Ramos (cell line): Measurements from ENCODE around the gene HEBP1.
"Not testable (repeated sequence)": the region's sequence is repeated elsewhere in the genome, so short reads cannot be mapped to it uniquely, and the experiment has no call there.

ENCODE experiments used
- in situ Hi-C: fragments of 300-500 bp; cut with MboI; formaldehyde crosslinking; loops from one replicate; pipeline ENCODE4 v1.14.3; 2022; ENCODE audit warnings: low sequenced_read_pairs; ENCODE audit not compliant: unreplicated experiment

HEBP1 gene, protein sequence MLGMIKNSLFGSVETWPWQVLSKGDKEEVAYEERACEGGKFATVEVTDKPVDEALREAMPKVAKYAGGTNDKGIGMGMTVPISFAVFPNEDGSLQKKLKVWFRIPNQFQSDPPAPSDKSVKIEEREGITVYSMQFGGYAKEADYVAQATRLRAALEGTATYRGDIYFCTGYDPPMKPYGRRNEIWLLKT

DNA sequence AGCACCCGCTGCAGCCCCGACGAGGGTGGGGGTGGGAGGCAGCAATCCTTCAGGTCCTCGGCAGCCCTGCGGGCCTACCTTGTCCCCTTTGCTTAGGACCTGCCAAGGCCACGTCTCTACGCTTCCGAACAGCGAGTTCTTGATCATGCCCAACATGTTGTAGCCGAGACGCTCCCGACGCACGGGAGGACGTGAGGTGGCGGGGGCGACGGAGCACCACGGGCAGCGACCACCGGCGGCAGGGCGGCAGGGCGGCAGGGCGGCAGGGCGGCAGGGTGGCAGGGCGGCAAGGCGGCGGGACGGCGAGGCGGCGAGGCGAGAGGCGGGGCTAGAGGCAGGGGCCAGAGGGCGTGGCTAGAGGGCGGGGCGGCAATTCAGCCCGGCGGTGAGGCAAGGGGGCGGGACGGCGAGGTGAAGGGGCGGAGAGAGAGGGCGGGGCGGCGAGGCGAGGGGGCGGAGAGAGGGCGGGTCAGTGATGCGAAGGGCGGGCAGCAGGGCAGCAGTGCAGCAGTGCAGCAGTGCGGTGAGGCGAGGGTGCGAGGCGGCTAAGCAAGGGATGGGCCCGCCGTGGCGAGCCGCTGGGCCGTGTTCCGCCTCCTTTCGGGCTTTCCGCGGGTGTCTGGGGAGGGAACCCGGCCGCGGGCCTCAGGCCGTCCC, at the start of gene HEBP1:
Gene HEBP1, minus strand, starts transcription at position 307 of the 657 bp plus-strand sequence. Its CDS starts 151 bp downstream, at position 156.
- in situ Hi-C loops = no loop called here

DNA sequence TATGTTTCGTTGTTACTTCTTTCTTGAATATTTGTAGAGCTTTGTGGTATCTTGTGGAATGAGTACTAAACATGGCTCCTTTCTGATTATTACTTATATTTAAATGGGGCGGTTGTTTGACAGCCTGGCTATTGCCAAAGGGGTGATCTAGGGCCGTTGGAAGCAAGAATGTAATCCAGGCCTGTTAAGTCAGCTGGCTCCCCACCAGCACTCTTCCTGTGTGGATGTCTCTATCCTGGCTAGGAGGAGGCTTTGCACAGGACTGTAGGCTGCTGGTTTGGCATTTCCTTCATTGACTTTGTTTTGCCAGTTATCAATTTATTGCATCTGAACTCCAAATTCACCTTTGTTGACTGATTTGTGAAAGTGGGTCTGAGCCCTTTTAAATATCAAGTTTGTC, 49.8 kb upstream of the HEBP1 start:
- in situ Hi-C loops = no loop called here

DNA sequence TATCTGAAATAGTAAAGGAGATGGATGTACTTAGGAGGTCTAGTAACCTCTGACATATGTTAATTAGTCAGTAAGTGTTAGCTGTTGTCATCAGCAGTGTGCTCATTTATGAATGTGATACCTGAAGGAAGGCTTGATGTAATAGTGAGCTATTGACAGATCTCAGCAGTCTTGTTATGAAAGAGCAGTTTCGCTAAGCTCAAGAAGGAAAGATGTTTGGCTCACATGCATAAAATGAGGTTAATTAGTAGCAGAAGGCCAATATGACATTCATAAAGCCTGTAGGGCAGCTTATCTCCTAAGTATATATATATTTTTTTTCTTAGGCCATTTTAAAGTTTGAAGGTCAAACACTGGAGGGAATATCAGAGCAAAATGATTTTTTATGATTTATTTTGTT, 46.9 kb upstream of the HEBP1 start:
- in situ Hi-C loops = no loop called here

DNA sequence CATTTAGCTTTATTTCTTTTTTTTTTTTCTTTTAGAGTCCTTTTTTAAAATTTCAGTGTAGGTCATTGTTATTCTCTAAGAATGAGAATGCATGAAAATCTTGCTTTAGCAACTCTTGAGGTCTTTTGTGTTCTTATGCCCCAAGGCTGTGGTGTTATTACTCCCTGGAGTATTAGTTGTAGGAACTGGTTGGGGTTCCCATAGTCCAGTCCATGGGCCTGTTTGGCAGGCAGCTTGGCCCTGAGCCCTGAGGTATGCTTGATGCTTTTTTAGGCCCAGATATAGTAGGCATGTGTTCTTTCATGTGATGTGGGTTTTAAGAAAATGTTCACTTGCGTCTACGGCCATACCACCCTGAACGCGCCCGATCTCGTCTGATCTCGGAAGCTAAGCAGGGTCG, 45.8 kb upstream of the HEBP1 start:
- in situ Hi-C loops = no loop called here

DNA sequence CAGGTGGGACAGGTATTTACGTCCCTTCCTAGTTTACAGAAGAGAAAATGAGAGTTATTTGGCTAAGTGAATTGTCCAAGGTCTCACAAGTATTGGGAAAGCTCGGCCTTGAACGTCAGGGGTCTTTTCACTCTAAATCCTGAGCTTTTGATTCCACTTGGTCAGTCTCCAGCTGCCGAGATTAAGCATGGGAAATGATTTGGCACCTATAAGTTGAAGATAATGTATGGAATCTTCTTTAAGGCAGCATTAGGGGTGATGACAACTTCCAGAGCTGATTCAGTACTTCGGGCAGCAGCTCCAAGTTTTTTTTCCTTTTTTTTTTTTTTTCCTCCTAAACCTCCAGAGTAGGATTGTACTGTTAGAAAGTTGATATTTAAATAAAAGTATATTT, 44.8 kb upstream of the HEBP1 start:
- in situ Hi-C loops = no loop called here

DNA sequence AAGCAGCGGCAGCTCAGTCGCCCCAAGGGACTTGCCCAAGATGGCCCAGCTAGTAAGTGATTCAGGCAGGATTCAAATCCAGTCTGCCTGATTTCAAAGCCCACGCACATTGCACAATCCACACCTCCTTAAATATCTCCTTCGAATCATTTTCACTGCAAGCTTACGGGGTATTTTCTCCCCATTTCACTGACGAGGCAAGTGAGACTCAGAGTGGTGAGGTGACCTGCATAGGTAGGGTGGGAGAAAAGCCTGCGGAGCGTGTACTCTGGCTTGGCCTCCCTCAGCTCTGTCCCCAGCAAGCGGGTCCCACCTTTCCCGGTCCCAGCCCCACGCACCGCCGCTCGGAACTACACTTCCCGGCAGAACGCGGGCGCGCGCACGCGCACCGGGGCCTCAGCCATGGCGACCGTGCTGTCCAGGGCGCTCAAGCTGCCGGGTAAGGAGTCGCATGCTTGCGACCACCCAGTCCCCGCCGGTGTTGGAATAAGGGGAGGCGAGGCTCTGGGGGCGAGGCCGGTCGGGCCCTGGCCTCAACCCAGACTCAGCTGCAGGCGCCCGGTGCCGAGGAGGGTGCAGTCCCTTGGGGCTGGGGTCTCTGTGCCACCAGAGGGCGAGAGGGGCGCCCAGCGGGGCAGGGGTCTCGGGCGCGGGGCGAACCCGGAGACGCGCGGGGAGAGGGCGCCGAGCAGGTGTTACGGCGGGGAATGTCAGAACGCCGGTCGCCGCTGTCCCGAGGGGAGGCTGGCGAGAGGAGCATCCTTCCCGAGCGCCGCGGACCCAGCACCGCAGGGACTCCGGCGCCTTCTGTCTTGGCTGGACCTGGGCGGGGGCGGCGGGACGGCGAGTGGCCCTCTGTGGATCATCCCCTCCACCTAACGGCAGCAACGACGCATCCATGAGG, 44.2 kb upstream of the HEBP1 start, which contains the start of gene FAM234B:
Gene FAM234B, plus strand, starts transcription at position 380 of the 904 bp plus-strand sequence. Its CDS starts 23 bp downstream, at position 403.
- in situ Hi-C loops = no loop called here

DNA sequence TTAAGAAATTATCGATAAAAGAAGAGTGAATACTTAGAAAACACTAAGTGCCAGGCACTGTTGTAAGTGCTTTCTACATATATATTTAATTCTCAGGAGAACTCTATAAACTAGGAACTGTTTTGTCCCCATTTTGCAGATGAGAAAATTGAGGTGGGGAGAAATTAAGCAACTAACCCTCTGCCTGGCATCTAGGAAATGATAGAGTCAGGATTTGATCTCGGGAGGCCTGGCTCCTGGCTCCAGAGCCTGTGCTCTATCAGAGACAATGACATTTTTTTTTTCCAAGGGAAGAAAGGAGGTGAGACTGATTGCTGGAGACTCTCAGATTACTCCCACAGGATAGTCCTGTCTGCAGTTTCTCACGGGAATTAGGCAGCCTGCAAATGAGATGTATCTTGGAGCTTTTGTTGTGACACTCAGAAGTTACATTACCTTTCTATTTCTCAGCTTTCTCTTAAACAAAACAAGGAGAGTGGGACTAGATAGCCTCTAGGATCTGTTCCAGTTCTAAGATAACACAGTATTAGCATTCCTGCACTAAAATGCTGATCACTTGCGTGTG, 42.7 kb upstream of the HEBP1 start:
- in situ Hi-C loops = no loop called here

DNA sequence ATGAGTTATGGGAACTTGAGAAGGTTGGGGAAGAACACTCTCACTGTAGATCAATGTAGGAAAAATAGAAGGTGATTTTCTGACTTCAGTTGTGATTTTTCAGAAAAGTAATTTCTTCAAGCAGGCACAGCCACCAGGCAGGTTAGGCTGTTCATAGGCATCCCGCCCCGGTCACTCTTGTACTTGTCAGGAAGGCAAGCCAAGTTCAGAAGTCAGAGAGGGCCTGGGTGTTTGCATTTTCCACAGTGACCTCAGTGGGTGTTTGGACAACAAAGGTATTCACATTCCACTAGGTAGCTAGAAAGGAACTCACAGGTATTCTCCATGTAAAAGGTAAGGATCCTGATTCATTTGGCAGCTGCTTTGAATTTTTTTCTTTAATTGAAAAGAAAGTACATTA, 41.2 kb upstream of the HEBP1 start:
- in situ Hi-C loops = no loop called here

DNA sequence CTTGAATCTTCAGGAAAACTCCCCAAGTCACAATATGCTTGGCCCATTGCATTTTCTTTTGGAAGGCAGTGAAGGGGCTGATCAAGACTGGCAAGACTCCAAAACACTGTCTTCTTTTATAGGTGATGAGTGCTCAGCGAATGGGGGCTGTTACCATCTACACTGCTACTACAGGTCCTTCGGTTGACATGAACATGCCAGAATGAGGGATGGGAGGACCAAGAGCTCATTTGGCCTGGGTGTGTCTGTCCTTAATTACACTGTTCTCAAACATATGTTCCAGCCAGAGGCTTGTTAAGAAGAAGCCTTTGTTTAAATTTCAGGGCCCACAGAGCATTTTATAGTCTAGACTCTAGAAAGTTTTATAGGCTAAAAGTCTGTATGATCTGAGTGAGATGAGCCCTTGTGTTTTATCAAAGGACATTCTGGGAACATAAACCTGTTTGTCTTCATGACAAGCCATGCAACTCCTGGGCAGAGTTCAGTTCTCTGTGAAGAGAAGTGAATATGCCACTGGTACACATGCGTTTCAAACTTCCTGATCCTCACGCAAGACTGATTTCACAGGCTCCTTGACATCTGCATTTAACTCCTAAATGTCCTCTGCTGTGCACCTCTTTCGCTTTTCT, 39.4 kb upstream of the HEBP1 start:
- in situ Hi-C loops = no loop called here

DNA sequence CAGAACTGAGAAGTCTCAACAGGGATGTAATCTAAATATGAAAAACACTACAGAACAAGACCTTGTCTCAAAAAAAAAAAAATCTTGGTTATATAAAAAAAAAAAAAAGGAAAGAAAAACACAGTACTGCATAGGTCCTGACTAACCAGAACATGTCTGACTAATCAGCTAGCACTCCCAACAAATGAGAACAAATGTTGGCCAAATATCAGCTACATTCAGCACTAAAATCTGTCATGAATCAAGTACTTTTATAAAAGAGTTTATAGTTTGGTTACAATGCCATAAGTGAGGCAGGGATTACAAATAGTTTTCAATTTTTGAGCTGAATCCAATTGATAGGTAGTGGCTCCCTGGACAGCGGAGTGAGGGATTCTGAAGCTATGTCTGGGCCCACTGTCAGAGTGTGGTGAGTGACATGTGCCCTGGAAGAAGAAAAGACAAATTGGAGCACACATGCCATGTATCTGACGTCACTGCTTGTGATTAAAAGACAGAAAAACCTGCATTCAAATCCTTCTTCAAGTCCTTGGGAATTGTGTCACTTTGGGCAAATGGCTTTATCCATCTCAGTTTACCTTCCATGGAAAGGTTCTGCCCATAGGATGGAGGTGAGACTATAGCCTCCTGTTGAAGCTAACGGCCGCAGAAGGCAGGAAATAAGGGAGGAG, 38.6 kb upstream of the HEBP1 start:
- in situ Hi-C loops = no loop called here

DNA sequence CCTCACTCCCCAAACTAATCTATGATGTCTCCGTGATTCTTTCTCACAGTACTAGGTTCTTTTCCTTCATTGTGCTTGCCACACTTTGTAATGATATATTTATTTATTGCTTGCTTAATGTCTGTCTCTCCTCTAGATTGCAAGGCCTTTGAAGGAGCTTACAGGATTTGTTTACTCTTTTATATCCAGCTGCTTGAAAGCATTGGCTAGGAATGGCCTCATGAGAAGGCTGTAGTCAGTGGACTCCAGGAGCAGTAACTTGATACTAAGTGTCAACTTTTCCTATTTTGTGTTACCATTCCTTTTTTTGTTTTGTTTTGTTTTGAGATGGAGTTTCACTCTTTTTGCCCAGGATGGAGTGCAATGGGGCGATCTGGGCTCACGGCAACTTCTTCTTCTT, 36.8 kb upstream of the HEBP1 start:
- in situ Hi-C loops = no loop called here

DNA sequence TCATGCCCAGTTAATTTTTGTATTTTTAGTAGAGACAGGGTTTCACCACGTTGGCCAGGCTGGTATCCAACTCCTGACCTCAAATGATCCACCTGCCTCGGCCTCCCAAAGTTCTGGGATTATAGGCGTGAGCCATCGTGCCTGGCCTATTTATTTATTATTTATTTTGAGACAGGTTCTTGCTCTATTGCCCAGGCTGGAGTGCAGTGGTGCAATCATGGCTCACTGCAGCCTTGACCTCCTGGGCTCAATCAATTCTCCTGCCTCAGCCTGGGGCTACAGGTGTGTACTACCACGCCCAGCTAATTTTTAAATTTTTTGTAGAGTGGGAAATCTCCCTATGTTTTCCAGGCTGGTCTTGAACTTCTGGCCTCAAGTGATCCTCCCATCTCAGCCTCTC, 35.3 kb upstream of the HEBP1 start:
- in situ Hi-C loops = not testable (repeated sequence)

DNA sequence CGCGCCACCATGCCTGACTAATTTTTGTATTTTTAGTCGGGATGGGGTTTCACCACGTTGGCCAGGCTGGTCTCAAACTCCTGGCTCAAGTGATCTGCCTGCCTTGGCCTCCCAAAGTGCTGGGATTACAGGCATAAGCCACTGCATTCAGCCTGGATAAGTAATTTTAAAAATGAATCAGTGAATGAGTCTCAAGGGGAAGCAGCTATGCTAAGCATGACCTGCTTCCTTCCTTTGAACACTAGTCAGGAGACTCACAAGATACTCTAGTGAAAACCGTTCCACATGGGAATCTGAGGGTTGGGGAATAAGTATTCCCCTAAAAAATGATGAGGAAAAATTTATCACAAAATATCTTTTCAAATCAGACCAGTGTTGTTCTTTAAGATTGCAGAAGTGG, 33.4 kb upstream of the HEBP1 start:
- in situ Hi-C loops = no loop called here

DNA sequence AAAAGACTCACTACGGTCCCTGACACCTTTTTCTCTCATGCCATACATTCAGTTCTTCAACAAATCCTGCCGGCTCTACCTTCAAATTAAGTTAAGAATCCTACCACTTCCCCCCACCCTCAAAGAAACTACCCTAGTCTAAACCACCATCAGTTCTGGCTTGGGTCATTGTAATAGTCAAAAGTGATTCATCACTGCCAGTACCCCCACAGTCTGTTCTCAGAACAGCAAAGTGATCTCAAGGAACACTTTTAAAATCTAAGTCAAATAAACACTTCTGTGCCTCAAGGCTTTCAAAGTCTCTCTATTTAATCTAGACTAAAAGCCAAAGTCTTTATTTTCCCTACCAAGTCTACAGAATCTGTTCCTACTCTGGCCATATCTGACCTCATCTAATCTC, 32.1 kb upstream of the HEBP1 start:
- in situ Hi-C loops = no loop called here

DNA sequence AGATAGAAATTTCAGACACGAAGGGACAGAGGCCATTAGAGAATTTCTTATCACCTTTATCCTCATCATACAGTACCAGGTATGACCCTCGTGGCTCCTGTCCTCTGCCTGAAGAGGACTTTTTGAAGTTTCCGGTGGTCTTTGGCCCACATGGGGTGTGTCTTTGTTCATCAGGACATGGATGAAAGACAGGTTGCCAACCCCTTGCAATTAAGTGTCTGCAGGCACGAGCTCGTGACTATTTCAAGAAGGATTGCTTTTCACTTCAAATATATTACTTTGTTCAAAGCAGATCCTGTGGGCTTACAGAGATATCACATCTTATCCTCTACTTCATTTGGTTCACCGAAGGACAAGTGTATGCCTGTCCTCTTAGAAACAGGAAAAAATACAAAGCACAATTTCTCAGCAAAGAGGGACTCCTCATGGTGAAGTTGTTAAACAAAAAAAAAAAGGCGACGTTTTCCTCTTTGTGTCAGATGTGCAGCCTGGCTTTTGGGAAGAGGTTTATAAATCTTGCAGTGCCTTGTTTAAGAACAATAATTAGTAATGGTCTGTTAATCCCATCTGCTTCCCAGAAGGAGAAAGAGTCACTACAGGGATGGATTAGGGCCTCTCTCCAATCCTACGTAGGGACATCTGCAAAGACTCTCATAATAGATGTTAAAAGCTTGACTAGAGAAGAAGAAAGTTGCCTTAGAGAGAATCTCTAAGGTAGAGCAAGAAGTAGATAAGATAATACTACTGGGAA, 30.7 kb upstream of the HEBP1 start:
- in situ Hi-C loops = no loop called here

DNA sequence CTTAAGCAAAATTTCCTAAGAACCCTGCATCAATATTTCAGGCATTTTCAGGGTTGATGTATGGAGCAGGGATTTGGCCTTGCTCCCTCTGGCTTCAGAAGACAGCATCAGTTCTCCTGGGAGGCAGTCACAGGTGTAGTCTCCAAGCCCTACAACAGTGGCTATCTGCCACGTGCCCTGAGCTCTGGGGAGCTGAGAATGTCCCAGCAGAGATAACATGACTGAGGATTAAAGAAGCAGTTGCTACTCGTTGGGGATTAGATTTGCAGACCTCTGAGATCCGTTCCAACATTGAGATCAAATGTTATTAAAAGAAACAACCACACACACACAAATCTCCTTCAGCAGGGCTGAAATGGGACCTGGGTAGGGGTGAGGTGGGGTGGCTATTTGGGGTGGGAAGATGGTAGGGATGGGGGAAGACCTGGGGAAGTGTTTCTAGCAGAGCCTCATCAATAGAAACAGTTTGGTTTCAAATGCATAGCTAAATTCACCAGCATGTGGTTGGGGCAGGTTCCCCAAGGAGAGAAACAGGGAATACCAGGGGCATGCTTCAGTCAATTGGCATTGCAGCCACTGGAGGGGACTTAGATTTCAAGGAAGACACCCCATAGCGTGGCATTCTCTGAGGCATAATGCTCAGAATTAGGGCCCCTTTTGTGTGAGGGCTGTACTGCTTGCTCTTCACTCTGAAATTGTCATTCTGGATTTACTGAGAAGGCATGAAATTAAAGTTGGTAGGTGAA, 28.9 kb upstream of the HEBP1 start:
- in situ Hi-C loops = no loop called here

DNA sequence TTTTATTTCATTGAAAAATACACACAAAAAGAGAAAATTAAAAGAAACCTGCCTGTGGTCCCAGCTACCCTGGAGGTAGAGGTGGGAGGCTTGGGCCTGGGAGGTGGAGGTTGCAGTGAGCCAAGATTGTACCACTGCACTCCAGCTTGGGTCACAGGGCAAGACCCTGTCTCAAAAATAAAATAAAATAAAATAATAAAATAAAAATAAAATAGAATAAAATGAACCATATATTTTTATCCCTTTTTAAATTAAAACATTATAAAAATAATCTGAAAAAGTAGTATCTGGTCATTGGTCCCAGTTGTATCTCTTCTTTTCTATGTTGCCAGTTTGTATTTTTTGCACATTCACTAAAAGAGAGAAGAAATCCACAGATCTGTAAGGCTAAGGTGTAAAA, 27.4 kb upstream of the HEBP1 start:
- in situ Hi-C loops = no loop called here

DNA sequence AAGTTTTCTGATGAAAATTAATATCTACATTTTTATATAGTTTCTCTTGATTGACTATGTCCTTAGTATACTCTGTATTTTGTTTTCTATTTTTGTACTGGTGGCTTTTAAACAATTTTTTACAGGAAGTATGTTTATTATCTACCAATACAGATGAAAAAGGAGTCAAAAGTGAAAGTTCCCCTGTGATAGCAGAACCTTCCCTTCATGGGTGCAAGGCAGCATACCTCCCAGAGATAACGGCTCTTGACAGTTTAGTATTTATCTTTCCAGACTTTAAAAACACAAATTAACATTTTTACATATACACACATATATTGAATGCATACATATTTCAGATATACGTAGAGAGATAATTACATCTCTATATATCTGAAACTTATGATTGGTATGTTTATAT, 27.0 kb upstream of the HEBP1 start:
- in situ Hi-C loops = no loop called here

DNA sequence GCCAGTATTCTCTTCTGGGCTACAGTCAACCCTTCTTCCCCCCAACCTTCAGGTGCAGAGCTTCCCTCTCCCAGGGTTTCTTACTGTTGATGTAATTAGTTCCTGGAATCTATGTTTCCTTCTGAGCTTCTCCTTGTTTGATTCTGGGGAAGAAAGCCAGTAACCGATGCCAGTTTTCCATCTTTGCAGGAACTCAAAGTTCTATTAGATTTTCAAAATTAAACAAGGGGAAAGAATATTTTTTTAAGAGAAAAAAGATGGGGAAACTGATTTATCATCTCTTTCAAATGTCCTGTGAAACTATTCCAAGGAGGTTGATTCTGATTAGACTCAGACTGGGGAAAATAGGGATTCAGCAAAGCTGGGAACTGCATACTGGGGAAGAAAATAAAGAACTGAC, 26.2 kb upstream of the HEBP1 start:
- in situ Hi-C loops = no loop called here
